ENCODE measurements around the gene EDN1. TPM values are rescaled to one million over a fixed set of nuclear protein-coding genes. Genes with fewer than 3 reads are reported as not detected.

Gene EDN1
- total and polyA plus RNA-seq, 2 of the 13 experiments (the other 11 are each of a cell fraction or from before 2014, with no cell fraction given): 0.15 to 1.2 TPM

DNA sequence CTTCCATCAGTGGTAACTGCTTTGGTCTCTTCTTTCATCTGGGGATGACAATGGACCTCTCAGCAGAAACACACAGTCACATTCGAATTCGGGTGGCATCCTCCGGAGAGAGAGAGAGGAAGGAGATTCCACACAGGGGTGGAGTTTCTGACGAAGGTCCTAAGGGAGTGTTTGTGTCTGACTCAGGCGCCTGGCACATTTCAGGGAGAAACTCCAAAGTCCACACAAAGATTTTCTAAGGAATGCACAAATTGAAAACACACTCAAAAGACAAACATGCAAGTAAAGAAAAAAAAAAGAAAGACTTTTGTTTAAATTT lies 6.1 kb downstream of the EDN1 start (continued):
- 0 out of 2 replicates have a peak, but pooled peaks have one; percentile 18 for TF ChIP-seq ETV5 (CRISPR knock-in tag; IDR thresholded peaks at IDR 0.05; ENCODE audit: borderline replicate concordance)
- TF ChIP-seq RERE (CRISPR knock-in tag; IDR thresholded peaks at IDR 0.05; ENCODE audit: low read depth): no peak
- no peak for TF ChIP-seq ZFP62 (CRISPR knock-in tag; IDR thresholded peaks at IDR 0.05)
- TF ChIP-seq HDAC6 (IDR thresholded peaks at IDR 0.05; ENCODE audit: low read depth, low read length): no peak
- no peak for TF ChIP-seq POGK (CRISPR knock-in tag; conservative IDR thresholded peaks at IDR 0.05)
- no peak for TF ChIP-seq HIC2 (CRISPR knock-in tag; IDR thresholded peaks at IDR 0.05; ENCODE audit: low read depth)
- TF ChIP-seq CERS6 (CRISPR knock-in tag; IDR thresholded peaks at IDR 0.05): no peak
- TF ChIP-seq HNF4A (CRISPR knock-in tag; IDR thresholded peaks at IDR 0.05): peak; percentile 11; the same call in 1 of the 2 replicates
